ENCODE measurements around the gene KRT14. TPM values are rescaled to one million over a fixed set of nuclear protein-coding genes. Genes with fewer than 3 reads are reported as not detected.
A peak's percentile ranks its signal among the peaks of the same experiment; 100 is the strongest.
"Not testable (repeated sequence)": the region's sequence is repeated elsewhere in the genome, so short reads cannot be mapped to it uniquely, and the experiment has no call there.

KRT14 gene
- total RNA-seq, 1 experiment from 2014 or later = not detected

GRCh38 chr17:41626914-41627295 lies 40.2 kb upstream of the KRT14 start:
- not testable (repeated sequence) for H3K36me3 ChIP-seq (replicated peaks; ENCODE audit: control insufficient read depth, insufficient read depth, low read length); DNase-seq; H3K27me3 ChIP-seq (ENCODE audit: control insufficient read depth, insufficient read depth, low read length); H3K4me3 ChIP-seq (ENCODE audit: insufficient read depth, low read depth, low read length)

- H3K27me3 ChIP-seq (ENCODE audit: control insufficient read depth, insufficient read depth, low read length); DNase-seq; H3K4me3 ChIP-seq (ENCODE audit: insufficient read depth, low read depth, low read length); H3K36me3 ChIP-seq (replicated peaks; ENCODE audit: control insufficient read depth, insufficient read depth, low read length): not testable (repeated sequence)
Observed at GRCh38 chr17:41626028-41626913, 39.6 kb upstream of the KRT14 start.

GRCh38 chr17:41625602-41626001 lies 38.9 kb upstream of the KRT14 start:
- Histone ChIP-seq H3K4me3 (ENCODE audit: insufficient read depth, low read depth, low read length) (no peak overlapping the region), H3K36me3 (replicated peaks; ENCODE audit: control insufficient read depth, insufficient read depth, low read length) (no peaks in the 10 kb centered on the region), H3K27me3 (ENCODE audit: control insufficient read depth, insufficient read depth, low read length) (no peaks in the 10 kb centered on the region)
- DNase-seq = peak; percentile 37

- no peaks in the 10 kb centered on the region for H3K36me3 ChIP-seq (replicated peaks; ENCODE audit: control insufficient read depth, insufficient read depth, low read length)
- no peaks in the 10 kb centered on the region for H3K27me3 ChIP-seq (ENCODE audit: control insufficient read depth, insufficient read depth, low read length)
- no peak within 1 kb of the TSS for H3K4me3 ChIP-seq (ENCODE audit: insufficient read depth, low read depth, low read length)
- peak; percentile 84 for DNase-seq
Observed at GRCh38 chr17:41624208-41625101, 37.8 kb upstream of the KRT14 start, which contains the start of gene KRT17. Gene KRT17 (minus strand): TSS chr17:41624575. CDS start chr17:41624509, 66 bp downstream.

- H3K27me3 ChIP-seq (ENCODE audit: control insufficient read depth, insufficient read depth, low read length); H3K36me3 ChIP-seq (replicated peaks; ENCODE audit: control insufficient read depth, insufficient read depth, low read length); H3K4me3 ChIP-seq (ENCODE audit: insufficient read depth, low read depth, low read length): not testable (repeated sequence)
- peak; percentile 60 for DNase-seq
Observed at GRCh38 chr17:41623184-41623861, 36.6 kb upstream of the KRT14 start.

GRCh38 chr17:41622340-41623183 lies 35.9 kb upstream of the KRT14 start:
- not testable (repeated sequence) for DNase-seq; H3K36me3 ChIP-seq (replicated peaks; ENCODE audit: control insufficient read depth, insufficient read depth, low read length); H3K4me3 ChIP-seq (ENCODE audit: insufficient read depth, low read depth, low read length); H3K27me3 ChIP-seq (ENCODE audit: control insufficient read depth, insufficient read depth, low read length)

GRCh38 chr17:41621916-41622315 lies 35.2 kb upstream of the KRT14 start:
- DNase-seq = no peak
- Histone ChIP-seq H3K36me3 (replicated peaks; ENCODE audit: control insufficient read depth, insufficient read depth, low read length) (no peaks in the 10 kb centered on the region), H3K4me3 (ENCODE audit: insufficient read depth, low read depth, low read length) (no peak overlapping the region), H3K27me3 (ENCODE audit: control insufficient read depth, insufficient read depth, low read length) (no peaks in the 10 kb centered on the region)

- H3K27me3 ChIP-seq (ENCODE audit: control insufficient read depth, insufficient read depth, low read length); DNase-seq; H3K4me3 ChIP-seq (ENCODE audit: insufficient read depth, low read depth, low read length); H3K36me3 ChIP-seq (replicated peaks; ENCODE audit: control insufficient read depth, insufficient read depth, low read length): not testable (repeated sequence)
Observed at GRCh38 chr17:41621435-41621817, 34.7 kb upstream of the KRT14 start.

- Histone ChIP-seq H3K36me3 (replicated peaks; ENCODE audit: control insufficient read depth, insufficient read depth, low read length) (no peaks in the 10 kb centered on the region), H3K4me3 (ENCODE audit: insufficient read depth, low read depth, low read length) (no peak overlapping the region), H3K27me3 (ENCODE audit: control insufficient read depth, insufficient read depth, low read length) (no peaks in the 10 kb centered on the region)
- peak; percentile 52 for DNase-seq
Observed at GRCh38 chr17:41620583-41621434, 34.1 kb upstream of the KRT14 start.

GRCh38 chr17:41619927-41620582 lies 33.4 kb upstream of the KRT14 start:
- not testable (repeated sequence) for H3K27me3 ChIP-seq (ENCODE audit: control insufficient read depth, insufficient read depth, low read length); DNase-seq; H3K4me3 ChIP-seq (ENCODE audit: insufficient read depth, low read depth, low read length); H3K36me3 ChIP-seq (replicated peaks; ENCODE audit: control insufficient read depth, insufficient read depth, low read length)

- H3K36me3 ChIP-seq (replicated peaks; ENCODE audit: control insufficient read depth, insufficient read depth, low read length) = no peaks in the 10 kb centered on the region
- no peaks in the 10 kb centered on the region for H3K27me3 ChIP-seq (ENCODE audit: control insufficient read depth, insufficient read depth, low read length)
- no peak for DNase-seq
- H3K4me3 ChIP-seq (ENCODE audit: insufficient read depth, low read depth, low read length) = no peak overlapping the region
Observed at GRCh38 chr17:41619036-41619926, 32.6 kb upstream of the KRT14 start.
